Neural cell (in vitro differentiated cells): Measurements from ENCODE around the gene MPIG6B.
"Not testable (repeated sequence)": the region's sequence is repeated elsewhere in the genome, so short reads cannot be mapped to it uniquely, and the experiment has no call there.

Experiments
- EP300 ChIP-seq: fragments of 450-650 bp; conservative IDR thresholded peaks from 2 replicates; pipeline ENCODE4 v1.6.1; 2014; ENCODE audit warnings: antibody characterized with exemption, mild to moderate bottlenecking, moderate library complexity; ENCODE audit not compliant: poor library complexity, severe bottlenecking
- POLR2AphosphoS5 ChIP-seq: IDR thresholded peaks from 2 replicates; pipeline ENCODE4 v1.6.1; 2012
- TF ChIP-seq, protein P1 (sequence below): fragments of 450-650 bp; IDR thresholded peaks from 2 replicates; pipeline ENCODE4 v1.5.1; 2014; ENCODE audit warnings: antibody characterized with exemption, mild to moderate bottlenecking, moderate library complexity; ENCODE audit not compliant: poor library complexity, severe bottlenecking

DNA sequence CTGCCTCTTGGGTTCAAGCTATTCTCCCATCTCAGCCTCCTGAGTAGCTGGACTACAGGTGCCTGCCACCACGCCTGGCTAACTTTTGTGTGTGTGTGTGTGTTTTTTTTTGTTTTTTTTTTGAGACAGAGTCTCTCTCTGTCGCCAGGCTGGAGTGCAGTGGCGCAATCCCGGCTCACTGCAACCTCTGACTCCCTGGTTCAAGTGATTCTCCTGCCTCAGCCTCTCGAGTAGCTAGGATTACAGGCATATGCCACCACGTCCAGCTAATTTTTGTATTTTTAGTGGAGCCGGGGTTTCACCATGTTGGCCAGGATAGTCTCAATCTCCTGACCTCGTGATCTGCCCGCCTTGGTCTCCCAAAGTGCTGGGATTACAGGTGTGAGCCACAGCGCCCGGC, 14.0 kb upstream of the MPIG6B start:
- TF ChIP-seq POLR2AphosphoS5, EP300: not testable (repeated sequence)
- TF ChIP-seq, protein P1, sequence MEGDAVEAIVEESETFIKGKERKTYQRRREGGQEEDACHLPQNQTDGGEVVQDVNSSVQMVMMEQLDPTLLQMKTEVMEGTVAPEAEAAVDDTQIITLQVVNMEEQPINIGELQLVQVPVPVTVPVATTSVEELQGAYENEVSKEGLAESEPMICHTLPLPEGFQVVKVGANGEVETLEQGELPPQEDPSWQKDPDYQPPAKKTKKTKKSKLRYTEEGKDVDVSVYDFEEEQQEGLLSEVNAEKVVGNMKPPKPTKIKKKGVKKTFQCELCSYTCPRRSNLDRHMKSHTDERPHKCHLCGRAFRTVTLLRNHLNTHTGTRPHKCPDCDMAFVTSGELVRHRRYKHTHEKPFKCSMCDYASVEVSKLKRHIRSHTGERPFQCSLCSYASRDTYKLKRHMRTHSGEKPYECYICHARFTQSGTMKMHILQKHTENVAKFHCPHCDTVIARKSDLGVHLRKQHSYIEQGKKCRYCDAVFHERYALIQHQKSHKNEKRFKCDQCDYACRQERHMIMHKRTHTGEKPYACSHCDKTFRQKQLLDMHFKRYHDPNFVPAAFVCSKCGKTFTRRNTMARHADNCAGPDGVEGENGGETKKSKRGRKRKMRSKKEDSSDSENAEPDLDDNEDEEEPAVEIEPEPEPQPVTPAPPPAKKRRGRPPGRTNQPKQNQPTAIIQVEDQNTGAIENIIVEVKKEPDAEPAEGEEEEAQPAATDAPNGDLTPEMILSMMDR, result not testable (repeated sequence)
